A549 (cell line): Measurements from ENCODE around the gene PRKCE.

Source experiments
- BHLHE40 ChIP-seq: IDR thresholded peaks from 2 replicates; pipeline ENCODE4 v1.6.1; 2012; ENCODE audit warnings: low read depth, low read length, inconsistent platforms
- CHD2 ChIP-seq: fragments of 150-350 bp; IDR thresholded peaks from 2 replicates; pipeline ENCODE4 v1.6.1; 2014; ENCODE audit warnings: low read length; ENCODE audit not compliant: partially characterized antibody
- CTCF ChIP-seq: fragments of >200 bp; sonication (Bioruptor Twin); formaldehyde crosslinking; IDR thresholded peaks from 3 replicates; pipeline ENCODE4 v1.5.1; 2016
- HDAC2 ChIP-seq: fragments of 200-600 bp; sonication (generic); IDR thresholded peaks from 2 replicates; pipeline ENCODE4 v1.6.1; 2016
- JUNB ChIP-seq: fragments of >200 bp; sonication (Bioruptor Twin); formaldehyde crosslinking; IDR thresholded peaks from 2 replicates; pipeline ENCODE4 v1.6.1; 2016
- POLR2A ChIP-seq: IDR thresholded peaks from 2 replicates; pipeline ENCODE4 v1.6.1; 2012; ENCODE audit warnings: mild to moderate bottlenecking, low read length
- RAD21 ChIP-seq, 2 experiments: fragments of >200 bp in 1 of 2; sonication (Bioruptor Twin) in 1 of 2; formaldehyde crosslinking in 1 of 2; IDR thresholded peaks in 1 of 2; conservative IDR thresholded peaks in 1 of 2; 2 replicates in 1 of 2; 3 replicates in 1 of 2; pipeline ENCODE4 v1.6.1; 2012 to 2018; ENCODE audit warnings: inconsistent platforms in 1 of 2
- RARB ChIP-seq: fragments of 250-450 bp; sonication (Bioruptor Pico); IDR thresholded peaks from 2 replicates; pipeline ENCODE4 v1.8.0; 2021; ENCODE audit warnings: mild to moderate bottlenecking, moderate library complexity
- SMC3 ChIP-seq: fragments of >200 bp; sonication (Bioruptor Twin); formaldehyde crosslinking; IDR thresholded peaks from 3 replicates; pipeline ENCODE4 v1.6.1; 2018; ENCODE audit warnings: inconsistent platforms
- SREBF2 ChIP-seq: fragments of 450-650 bp; IDR thresholded peaks from 2 replicates; pipeline ENCODE4 v1.6.1; 2014; ENCODE audit warnings: mild to moderate bottlenecking, moderate library complexity

- TF ChIP-seq JUNB (no peak), CTCF (no peak), CHD2 (no peak), RAD21 (conservative IDR thresholded peaks at IDR 0.05 in 1 of 2, IDR thresholded peaks at IDR 0.05 in 1 of 2) (no peak), HDAC2 (no peak), SMC3 (no peak), POLR2A (no peak), BHLHE40 (no peak), RARB (CRISPR knock-in tag) (no peak), SREBF2 (no peak)
These were observed 336.4 kb downstream of the PRKCE start for GRCh38 chr2:45987856-45988255.
